AG09319 (cell line): Measurements from ENCODE around the gene TEAD3.
"Not testable (repeated sequence)": the region's sequence is repeated elsewhere in the genome, so short reads cannot be mapped to it uniquely, and the experiment has no call there.

Experiments used
- DNase-seq: peaks from one replicate; pipeline ENCODE4 v3.0.0-alpha.2; 2010; ENCODE audit warnings: low read depth; ENCODE audit errors: extremely low read depth
- CTCF ChIP-seq: IDR thresholded peaks from 2 replicates; pipeline ENCODE4 v1.5.1; 2011; ENCODE audit warnings: low read depth, mild to moderate bottlenecking, inconsistent platforms, low read length, moderate library complexity

TEAD3 gene

DNA sequence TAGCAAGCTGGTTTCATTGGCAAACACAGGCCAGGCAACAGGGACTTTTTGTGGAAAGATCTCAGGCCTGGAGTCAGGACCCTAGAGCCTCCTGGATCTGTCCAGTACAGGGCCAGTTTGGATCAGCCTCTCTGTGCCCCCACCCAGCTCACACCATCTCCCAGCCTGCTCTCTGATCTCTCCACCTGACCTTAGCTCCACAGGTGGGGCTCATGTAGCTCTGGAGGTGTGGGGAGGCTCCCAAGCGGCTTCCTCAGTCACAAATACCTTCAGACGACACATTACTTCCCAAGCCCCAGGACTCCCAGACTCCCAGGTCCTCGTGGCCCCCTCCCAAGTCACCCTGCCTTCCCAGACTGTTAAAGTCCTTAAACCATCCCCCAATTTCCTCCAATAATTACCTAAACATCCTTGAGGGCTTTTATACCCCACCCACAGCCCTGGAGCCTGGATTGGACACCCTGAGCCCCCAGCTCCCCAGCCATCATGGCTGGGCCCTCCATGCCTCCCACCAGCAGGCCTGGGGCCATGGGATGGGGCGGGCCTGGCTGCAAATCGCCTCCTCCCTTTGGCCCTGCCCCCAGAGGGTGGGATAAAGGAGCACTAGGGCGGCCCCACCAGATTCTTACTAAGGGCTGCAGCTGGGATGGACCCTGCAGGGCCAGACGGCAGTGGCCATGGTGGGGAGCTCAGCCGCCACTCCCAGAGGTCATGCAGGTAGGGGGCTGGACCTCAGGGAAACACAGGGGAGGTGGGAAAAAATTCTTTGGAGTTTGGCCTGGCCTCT lies 60.6 kb downstream of the TEAD3 start:
- TF ChIP-seq CTCF = no peak

GRCh38 chr6:35435074-35435837 lies 61.6 kb downstream of the TEAD3 start:
- no peak for DNase-seq
- no peak for TF ChIP-seq CTCF

More for the DNA sequence above, 60.6 kb downstream of the TEAD3 start:
- DNase-seq = no peak

DNA sequence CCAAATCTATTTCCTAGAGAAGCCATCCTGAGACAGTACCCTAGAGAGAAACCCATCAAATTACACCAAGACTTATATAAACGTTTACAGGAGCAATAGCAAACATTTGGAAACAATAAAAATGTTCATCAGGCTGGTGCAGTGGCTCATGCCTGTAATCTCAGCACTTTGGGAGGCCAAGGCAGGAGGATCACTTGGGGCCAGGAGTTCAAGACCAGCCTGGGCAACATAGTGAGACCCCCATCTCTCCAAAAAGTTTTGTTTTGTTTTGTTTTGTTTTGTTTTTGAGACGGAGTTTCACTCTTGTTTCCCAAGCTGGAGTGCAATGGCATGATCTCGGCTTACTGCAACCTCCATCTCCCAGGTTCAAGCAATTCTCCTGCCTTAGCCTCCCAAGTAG lies 64.2 kb downstream of the TEAD3 start:
- DNase-seq = not testable (repeated sequence)

GRCh38 chr6:35432291-35432690 lies 64.6 kb downstream of the TEAD3 start:
- no peak for TF ChIP-seq CTCF
- DNase-seq = no peak

DNA sequence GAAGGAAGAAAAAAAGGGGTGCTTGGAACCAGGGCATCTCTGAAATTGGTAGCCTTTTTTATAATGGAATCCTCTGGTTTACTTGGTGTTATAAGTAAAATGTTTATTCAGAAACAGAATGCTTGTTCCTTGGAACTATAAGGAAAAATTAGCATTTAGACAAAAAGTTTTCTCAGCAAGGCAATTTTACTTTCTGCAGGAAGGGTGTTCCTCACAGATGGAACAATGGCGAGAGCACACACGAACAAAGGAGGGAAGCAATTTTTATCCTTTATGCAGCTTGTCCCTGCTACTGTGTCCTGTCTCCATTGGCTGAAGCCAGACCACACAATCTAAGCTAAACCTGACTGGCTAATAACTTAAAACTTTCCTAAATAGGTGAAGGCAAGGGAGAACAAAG lies 67.4 kb downstream of the TEAD3 start:
- DNase-seq = no peak
- no peak for TF ChIP-seq CTCF

GRCh38 chr6:35428421-35429149 lies 68.3 kb downstream of the TEAD3 start:
- TF ChIP-seq CTCF = no peak
- no peak for DNase-seq

- no peak for DNase-seq
- TF ChIP-seq CTCF = no peak
Measured at GRCh38 chr6:35427851-35428321, 69.0 kb downstream of the TEAD3 start.
